Measurements from ENCODE around the gene BIN2. TPM values are rescaled to one million over a fixed set of nuclear protein-coding genes. Genes with fewer than 3 reads are reported as not detected.
A peak's percentile ranks its signal among the peaks of the same experiment; 100 is the strongest.

Gene BIN2
- total and polyA plus RNA-seq, 2 experiments from 2014 or later: not detected

DNA sequence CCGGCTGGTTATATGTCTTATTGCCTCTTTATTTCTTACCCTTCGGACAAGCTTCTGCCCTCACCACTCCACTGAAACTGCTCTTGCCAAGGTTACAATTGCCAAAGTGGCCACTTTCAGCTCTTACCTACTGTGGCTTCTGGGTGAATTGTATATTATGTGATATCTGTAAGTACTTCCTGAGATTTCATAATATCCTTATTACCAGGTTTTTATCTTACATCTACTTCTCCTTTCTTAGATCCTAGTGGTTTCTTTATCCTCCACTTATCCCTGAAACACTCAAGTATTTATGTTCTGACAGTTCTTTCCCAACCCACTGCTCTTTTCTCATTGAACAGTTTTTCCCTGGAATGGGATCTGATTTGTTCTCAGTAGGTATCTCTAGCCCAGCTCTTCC, 12.0 kb upstream of the BIN2 start:
- TF ChIP-seq, protein P1, sequence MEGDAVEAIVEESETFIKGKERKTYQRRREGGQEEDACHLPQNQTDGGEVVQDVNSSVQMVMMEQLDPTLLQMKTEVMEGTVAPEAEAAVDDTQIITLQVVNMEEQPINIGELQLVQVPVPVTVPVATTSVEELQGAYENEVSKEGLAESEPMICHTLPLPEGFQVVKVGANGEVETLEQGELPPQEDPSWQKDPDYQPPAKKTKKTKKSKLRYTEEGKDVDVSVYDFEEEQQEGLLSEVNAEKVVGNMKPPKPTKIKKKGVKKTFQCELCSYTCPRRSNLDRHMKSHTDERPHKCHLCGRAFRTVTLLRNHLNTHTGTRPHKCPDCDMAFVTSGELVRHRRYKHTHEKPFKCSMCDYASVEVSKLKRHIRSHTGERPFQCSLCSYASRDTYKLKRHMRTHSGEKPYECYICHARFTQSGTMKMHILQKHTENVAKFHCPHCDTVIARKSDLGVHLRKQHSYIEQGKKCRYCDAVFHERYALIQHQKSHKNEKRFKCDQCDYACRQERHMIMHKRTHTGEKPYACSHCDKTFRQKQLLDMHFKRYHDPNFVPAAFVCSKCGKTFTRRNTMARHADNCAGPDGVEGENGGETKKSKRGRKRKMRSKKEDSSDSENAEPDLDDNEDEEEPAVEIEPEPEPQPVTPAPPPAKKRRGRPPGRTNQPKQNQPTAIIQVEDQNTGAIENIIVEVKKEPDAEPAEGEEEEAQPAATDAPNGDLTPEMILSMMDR (IDR thresholded peaks at IDR 0.05; ENCODE audit: low read depth, low read length): no peak
- no peak overlapping the region for H3K27ac ChIP-seq
- DNase-seq (ENCODE audit: low read depth in 1 of 2, low spot score in 1 of 2): peak in 1 of 2 donors; percentile 55
- no peaks in the 10 kb centered on the region for H3K36me3 ChIP-seq
- H3K27me3 ChIP-seq: no peaks in the 10 kb centered on the region
- H3K4me3 ChIP-seq: no peak overlapping the region
- no peaks in the 10 kb centered on the region for H3K9me3 ChIP-seq (ENCODE audit: low read depth)
- H3K4me1 ChIP-seq (ENCODE audit: low read depth): no peaks in the 10 kb centered on the region

DNA sequence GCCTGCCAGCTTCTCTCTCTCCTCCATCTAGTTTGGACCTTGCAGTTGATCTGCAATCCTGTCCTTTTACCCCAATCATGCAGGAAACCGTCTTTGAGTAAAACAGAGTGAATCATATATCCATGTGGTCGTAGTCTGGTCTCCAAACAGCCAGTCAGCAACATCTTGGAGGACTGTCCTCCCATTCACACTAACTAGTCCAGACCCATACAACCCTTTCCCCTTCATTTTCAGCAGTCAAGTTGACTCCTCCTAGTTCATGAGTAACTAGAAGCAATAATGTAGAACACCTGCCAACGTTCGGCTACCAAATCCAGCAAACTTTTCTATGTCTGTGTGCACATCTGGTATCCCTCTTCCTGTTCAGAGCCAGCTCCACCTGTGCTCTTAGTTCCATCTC, 10.8 kb upstream of the BIN2 start:
- no peak overlapping the region for H3K27ac ChIP-seq
- TF ChIP-seq, protein P1 (IDR thresholded peaks at IDR 0.05; ENCODE audit: low read depth, low read length): no peak
- no peaks in the 10 kb centered on the region for H3K27me3 ChIP-seq
- no peaks in the 10 kb centered on the region for H3K4me1 ChIP-seq (ENCODE audit: low read depth)
- no peak overlapping the region for H3K4me3 ChIP-seq
- H3K36me3 ChIP-seq: no peaks in the 10 kb centered on the region
- DNase-seq (ENCODE audit: low read depth in 1 of 2, low spot score in 1 of 2): peak in 1 of 2 donors; percentile 24
- no peaks in the 10 kb centered on the region for H3K9me3 ChIP-seq (ENCODE audit: low read depth)

DNA sequence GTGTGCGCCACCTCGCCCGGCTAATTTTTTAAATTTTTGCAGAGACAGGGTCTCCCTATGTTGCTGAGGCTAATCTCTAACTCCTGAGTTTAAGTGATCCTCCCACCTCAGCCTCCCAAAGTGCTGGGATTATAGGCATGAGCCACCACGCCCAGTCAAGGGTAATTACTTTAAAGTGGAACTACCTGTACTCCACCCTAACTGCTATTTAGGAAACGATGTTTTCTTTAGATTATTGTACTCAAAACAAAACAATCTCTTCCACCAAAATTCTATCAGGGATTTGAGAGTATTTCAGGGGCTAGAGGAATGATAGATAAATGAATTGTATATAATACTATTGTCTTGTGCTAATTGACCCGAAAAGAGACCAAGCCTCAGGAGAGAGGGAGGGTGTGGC, 9.6 kb upstream of the BIN2 start:
- Histone ChIP-seq H3K27ac (no peak overlapping the region), H3K36me3 (no peaks in the 10 kb centered on the region), H3K4me1 (ENCODE audit: low read depth) (no peaks in the 10 kb centered on the region), H3K9me3 (ENCODE audit: low read depth) (no peaks in the 10 kb centered on the region), H3K27me3 (no peaks in the 10 kb centered on the region), H3K4me3 (no peak overlapping the region)
- TF ChIP-seq, protein P1 (IDR thresholded peaks at IDR 0.05; ENCODE audit: low read depth, low read length): no peak
- no peak for DNase-seq (ENCODE audit: low read depth in 1 of 2, low spot score in 1 of 2)

DNA sequence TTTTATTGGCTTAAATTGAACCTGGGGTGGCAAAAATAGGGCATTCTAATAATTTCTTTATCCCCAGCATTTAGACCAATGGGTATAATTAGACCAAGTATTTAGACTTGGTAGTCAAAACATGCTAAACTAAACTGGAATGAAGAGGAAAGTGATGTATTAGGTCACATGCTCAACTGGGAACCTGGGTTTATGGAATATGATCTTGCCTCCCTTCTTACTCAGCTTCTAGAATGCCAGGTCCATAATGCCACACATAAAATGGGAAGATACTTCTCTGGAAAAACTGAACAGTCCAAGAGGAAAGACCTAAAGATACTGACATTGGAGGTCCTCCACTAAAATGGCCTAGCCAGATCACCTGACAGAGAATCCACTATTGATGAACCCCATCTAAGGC, 6.2 kb upstream of the BIN2 start:
- TF ChIP-seq, protein P1 (IDR thresholded peaks at IDR 0.05; ENCODE audit: low read depth, low read length): no peak
- no peaks in the 10 kb centered on the region for H3K9me3 ChIP-seq (ENCODE audit: low read depth)
- no peaks in the 10 kb centered on the region for H3K27me3 ChIP-seq
- DNase-seq (ENCODE audit: low read depth in 1 of 2, low spot score in 1 of 2): no peak
- H3K4me1 ChIP-seq (ENCODE audit: low read depth): no peaks in the 10 kb centered on the region
- no peaks in the 10 kb centered on the region for H3K36me3 ChIP-seq
- no peak overlapping the region for H3K4me3 ChIP-seq
- no peak overlapping the region for H3K27ac ChIP-seq

DNA sequence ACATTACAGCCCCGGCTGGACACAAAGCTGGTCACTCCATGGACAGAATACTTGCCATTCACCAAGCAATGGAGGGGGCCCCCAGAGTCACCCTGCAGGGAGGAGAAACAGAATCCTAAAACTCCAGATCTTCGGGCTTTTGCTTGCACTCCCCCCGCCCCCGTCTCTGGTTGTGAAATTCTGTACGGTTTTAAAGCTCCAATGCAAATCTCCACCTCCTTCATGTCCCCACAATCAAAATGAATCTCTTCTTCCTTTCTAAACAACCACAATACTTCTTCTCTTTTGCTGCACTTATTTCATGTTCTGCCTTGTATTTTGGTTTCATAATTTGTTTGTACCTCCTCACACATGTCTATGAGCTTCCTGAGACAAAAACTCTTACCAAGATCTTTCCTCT, 5.8 kb upstream of the BIN2 start:
- no peaks in the 10 kb centered on the region for H3K36me3 ChIP-seq
- DNase-seq (ENCODE audit: low read depth in 1 of 2, low spot score in 1 of 2): no peak
- H3K9me3 ChIP-seq (ENCODE audit: low read depth): no peaks in the 10 kb centered on the region
- TF ChIP-seq, protein P1 (IDR thresholded peaks at IDR 0.05; ENCODE audit: low read depth, low read length): no peak
- H3K27me3 ChIP-seq: no peaks in the 10 kb centered on the region
- H3K27ac ChIP-seq: no peak overlapping the region
- H3K4me3 ChIP-seq: no peak overlapping the region
- no peaks in the 10 kb centered on the region for H3K4me1 ChIP-seq (ENCODE audit: low read depth)

DNA sequence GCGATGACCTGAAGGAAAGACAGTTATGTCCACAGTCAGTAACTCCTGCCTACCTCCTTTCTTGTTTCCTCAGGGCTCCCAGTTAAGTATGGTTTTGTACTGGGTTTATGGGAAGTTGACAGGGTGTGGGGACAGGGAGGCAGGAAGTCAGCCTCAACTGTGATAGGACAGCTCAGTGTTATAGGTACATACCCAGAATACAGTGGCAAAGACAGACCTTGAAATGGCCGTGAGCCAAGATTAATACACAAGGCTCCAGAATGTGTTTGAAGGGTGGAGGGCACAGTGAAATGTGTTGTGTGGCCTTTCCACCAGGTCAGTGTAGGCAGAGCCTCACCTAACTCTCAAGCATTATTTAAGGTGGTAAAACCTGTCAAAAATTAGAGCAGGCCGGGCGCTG, 4.6 kb upstream of the BIN2 start:
- H3K27ac ChIP-seq: no peak overlapping the region
- DNase-seq (ENCODE audit: low read depth in 1 of 2, low spot score in 1 of 2): no peak
- no peak overlapping the region for H3K4me3 ChIP-seq
- TF ChIP-seq, protein P1 (IDR thresholded peaks at IDR 0.05; ENCODE audit: low read depth, low read length): no peak
- H3K36me3 ChIP-seq: no peaks in the 10 kb centered on the region
- no peaks in the 10 kb centered on the region for H3K9me3 ChIP-seq (ENCODE audit: low read depth)
- no peaks in the 10 kb centered on the region for H3K4me1 ChIP-seq (ENCODE audit: low read depth)
- no peaks in the 10 kb centered on the region for H3K27me3 ChIP-seq

All from cardiac muscle cell (in vitro differentiated cells and primary cell).